ENCODE measurements around the gene SNRK. TPM values are rescaled to one million over a fixed set of nuclear protein-coding genes. Genes with fewer than 3 reads are reported as not detected.

Gene SNRK
- total RNA-seq, 1 donor from 2014 or later, result 21.3 TPM

- H3K27ac Mint-ChIP-seq (ENCODE audit: unreplicated experiment), result no peak overlapping the region
- peaks cover under 1% of the 10 kb centered on the region for H3K36me3 Mint-ChIP-seq (ENCODE audit: unreplicated experiment)
- H3K4me3 Mint-ChIP-seq (ENCODE audit: unreplicated experiment), result no peak overlapping the region
- H3K4me1 Mint-ChIP-seq (ENCODE audit: low read depth, unreplicated experiment), result no peaks in the 10 kb centered on the region
- H3K27me3 Mint-ChIP-seq (ENCODE audit: unreplicated experiment), result no peaks in the 10 kb centered on the region
- TF ChIP-seq, protein P1, sequence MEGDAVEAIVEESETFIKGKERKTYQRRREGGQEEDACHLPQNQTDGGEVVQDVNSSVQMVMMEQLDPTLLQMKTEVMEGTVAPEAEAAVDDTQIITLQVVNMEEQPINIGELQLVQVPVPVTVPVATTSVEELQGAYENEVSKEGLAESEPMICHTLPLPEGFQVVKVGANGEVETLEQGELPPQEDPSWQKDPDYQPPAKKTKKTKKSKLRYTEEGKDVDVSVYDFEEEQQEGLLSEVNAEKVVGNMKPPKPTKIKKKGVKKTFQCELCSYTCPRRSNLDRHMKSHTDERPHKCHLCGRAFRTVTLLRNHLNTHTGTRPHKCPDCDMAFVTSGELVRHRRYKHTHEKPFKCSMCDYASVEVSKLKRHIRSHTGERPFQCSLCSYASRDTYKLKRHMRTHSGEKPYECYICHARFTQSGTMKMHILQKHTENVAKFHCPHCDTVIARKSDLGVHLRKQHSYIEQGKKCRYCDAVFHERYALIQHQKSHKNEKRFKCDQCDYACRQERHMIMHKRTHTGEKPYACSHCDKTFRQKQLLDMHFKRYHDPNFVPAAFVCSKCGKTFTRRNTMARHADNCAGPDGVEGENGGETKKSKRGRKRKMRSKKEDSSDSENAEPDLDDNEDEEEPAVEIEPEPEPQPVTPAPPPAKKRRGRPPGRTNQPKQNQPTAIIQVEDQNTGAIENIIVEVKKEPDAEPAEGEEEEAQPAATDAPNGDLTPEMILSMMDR (IDR thresholded peaks at IDR 0.05; ENCODE audit: partially characterized antibody, unreplicated experiment), result no peak
- H3K9me3 Mint-ChIP-seq (ENCODE audit: unreplicated experiment), result no peaks in the 10 kb centered on the region
- DNase-seq, result no peak
Observed at GRCh38 chr3:43249405-43249804, 36.9 kb upstream of the SNRK start.

DNA sequence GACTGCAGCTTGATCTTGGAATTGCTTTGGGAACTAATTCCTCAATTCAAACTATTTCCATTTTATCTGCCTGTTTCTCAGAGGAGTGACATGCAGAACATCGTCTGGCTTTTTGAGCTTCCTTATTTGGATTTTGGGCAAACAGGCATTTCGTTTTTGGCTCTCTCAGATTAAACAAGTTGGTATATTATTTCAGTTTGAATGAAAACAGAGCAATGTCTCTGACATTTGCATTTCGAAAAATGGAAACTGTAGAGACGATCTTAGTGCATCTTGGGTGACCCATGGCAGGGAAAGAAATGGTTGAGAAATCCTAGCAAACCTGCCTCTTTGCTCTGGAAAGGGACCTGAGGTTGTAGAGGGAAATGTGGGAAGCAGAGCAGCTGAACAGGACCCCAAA, 33.0 kb upstream of the SNRK start:
- no peaks in the 10 kb centered on the region for H3K9me3 Mint-ChIP-seq (ENCODE audit: unreplicated experiment)

DNA sequence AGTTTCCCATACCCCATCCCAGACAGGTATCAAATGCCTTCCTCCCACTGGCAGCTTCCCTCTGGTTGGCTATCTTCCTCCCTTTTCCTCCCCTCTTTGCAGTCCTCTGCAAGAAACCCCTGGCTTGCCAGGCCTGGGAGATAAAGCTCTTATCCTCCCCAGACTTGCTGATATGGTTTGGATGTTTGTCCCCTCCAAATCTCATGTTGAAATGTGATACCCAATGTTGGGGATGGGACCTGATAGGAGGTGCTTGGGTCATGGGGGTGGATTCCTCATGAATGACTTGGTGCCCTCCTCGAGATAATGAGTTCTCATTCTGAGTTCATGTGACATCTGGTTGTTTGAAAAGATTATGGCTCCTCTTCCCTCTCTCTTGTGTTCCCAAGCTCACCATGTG, 32.2 kb upstream of the SNRK start:
- TF ChIP-seq, protein P1 (IDR thresholded peaks at IDR 0.05; ENCODE audit: partially characterized antibody, unreplicated experiment), result no peak
- Mint-ChIP-seq H3K9me3 (ENCODE audit: unreplicated experiment) (no peaks in the 10 kb centered on the region), H3K27ac (ENCODE audit: unreplicated experiment) (no peak overlapping the region), H3K36me3 (ENCODE audit: unreplicated experiment) (no peaks in the 10 kb centered on the region), H3K4me3 (ENCODE audit: unreplicated experiment) (no peak overlapping the region), H3K4me1 (ENCODE audit: low read depth, unreplicated experiment) (no peaks in the 10 kb centered on the region), H3K27me3 (ENCODE audit: unreplicated experiment) (peaks cover 4% of the 10 kb centered on the region)
- no peak for DNase-seq

More for the DNA sequence above, 33.0 kb upstream of the SNRK start:
- H3K4me3 Mint-ChIP-seq (ENCODE audit: unreplicated experiment), result no peak overlapping the region
- H3K36me3 Mint-ChIP-seq (ENCODE audit: unreplicated experiment), result no peaks in the 10 kb centered on the region
- TF ChIP-seq, protein P1 (IDR thresholded peaks at IDR 0.05; ENCODE audit: partially characterized antibody, unreplicated experiment), result no peak
- no peak for DNase-seq
- H3K27ac Mint-ChIP-seq (ENCODE audit: unreplicated experiment), result no peak overlapping the region
- H3K4me1 Mint-ChIP-seq (ENCODE audit: low read depth, unreplicated experiment), result no peaks in the 10 kb centered on the region
- peaks cover 4% of the 10 kb centered on the region for H3K27me3 Mint-ChIP-seq (ENCODE audit: unreplicated experiment)

DNA sequence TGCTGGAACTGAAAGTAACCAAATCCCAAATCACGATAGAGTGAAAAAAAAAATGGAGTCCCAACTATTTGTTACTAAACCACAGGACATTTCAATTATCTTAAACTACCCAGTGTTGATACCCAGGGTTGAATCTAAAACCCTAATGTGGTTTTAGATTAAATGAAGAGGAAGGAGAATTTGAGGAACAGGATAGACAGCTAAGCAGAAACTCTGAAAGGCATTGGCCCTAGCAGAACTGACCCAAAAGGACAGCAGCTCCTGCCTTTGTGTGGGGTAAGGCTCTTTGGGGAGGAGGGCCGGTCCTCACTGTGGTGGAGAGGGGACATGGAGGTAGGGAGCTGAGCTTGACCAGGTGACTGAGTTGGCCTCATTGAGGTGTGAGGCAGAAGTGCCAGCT, 30.7 kb upstream of the SNRK start:
- no peak overlapping the region for H3K27ac Mint-ChIP-seq (ENCODE audit: unreplicated experiment)
- no peaks in the 10 kb centered on the region for H3K36me3 Mint-ChIP-seq (ENCODE audit: unreplicated experiment)
- no peaks in the 10 kb centered on the region for H3K9me3 Mint-ChIP-seq (ENCODE audit: unreplicated experiment)
- no peak overlapping the region for H3K4me3 Mint-ChIP-seq (ENCODE audit: unreplicated experiment)
- H3K27me3 Mint-ChIP-seq (ENCODE audit: unreplicated experiment), result peaks cover 4% of the 10 kb centered on the region
- H3K4me1 Mint-ChIP-seq (ENCODE audit: low read depth, unreplicated experiment), result no peaks in the 10 kb centered on the region
- TF ChIP-seq, protein P1 (IDR thresholded peaks at IDR 0.05; ENCODE audit: partially characterized antibody, unreplicated experiment), result no peak
- DNase-seq, result no peak

- no peak overlapping the region for H3K27ac Mint-ChIP-seq (ENCODE audit: unreplicated experiment)
- H3K4me3 Mint-ChIP-seq (ENCODE audit: unreplicated experiment), result no peak overlapping the region
- no peaks in the 10 kb centered on the region for H3K9me3 Mint-ChIP-seq (ENCODE audit: unreplicated experiment)
Observed at GRCh38 chr3:43256714-43257461, 29.5 kb upstream of the SNRK start.

More at GRCh38 chr3:43256714-43257461, 29.5 kb upstream of the SNRK start:
- no peak for DNase-seq
- peaks cover 4% of the 10 kb centered on the region for H3K27me3 Mint-ChIP-seq (ENCODE audit: unreplicated experiment)
- H3K36me3 Mint-ChIP-seq (ENCODE audit: unreplicated experiment), result no peaks in the 10 kb centered on the region
- no peaks in the 10 kb centered on the region for H3K4me1 Mint-ChIP-seq (ENCODE audit: low read depth, unreplicated experiment)
- TF ChIP-seq, protein P1 (IDR thresholded peaks at IDR 0.05; ENCODE audit: partially characterized antibody, unreplicated experiment), result no peak
